ENCODE results near the gene CNNM2. TPM values are rescaled to one million over a fixed set of nuclear protein-coding genes. Genes with fewer than 3 reads are reported as not detected.
"Not testable (repeated sequence)": the region's sequence is repeated elsewhere in the genome, so short reads cannot be mapped to it uniquely, and the experiment has no call there.

CNNM2 gene
- total and polyA plus RNA-seq, 11 donors, result 1.3 to 6.3 (median 3.4) TPM

- Histone ChIP-seq H3K27ac (peak overlapping the region in 1 of 12 donors; percentile 25), H3K36me3 (peaks cover 0 to 25% (median 5%) of the 10 kb centered on the region in 9 donors), H3K9me3 (no peaks in the 10 kb centered on the region), H3K4me1 (peaks cover 10 to 53% (median 39%) of the 10 kb centered on the region in 12 donors), H3K4me3 (no peak overlapping the region), H3K27me3 (no peaks in the 10 kb centered on the region)
- WGBS, 4 donors, result 65 to 76% (median 69%) methylated on average over 9 of the region's 9 CpGs
- DNase-seq (no peak), ATAC-seq (no peak)
- intact Hi-C loops (cut with DNase I), result no loop called here
- no peak for TF ChIP-seq POLR2A (IDR thresholded peaks at IDR 0.05)
- TF ChIP-seq, protein P1, sequence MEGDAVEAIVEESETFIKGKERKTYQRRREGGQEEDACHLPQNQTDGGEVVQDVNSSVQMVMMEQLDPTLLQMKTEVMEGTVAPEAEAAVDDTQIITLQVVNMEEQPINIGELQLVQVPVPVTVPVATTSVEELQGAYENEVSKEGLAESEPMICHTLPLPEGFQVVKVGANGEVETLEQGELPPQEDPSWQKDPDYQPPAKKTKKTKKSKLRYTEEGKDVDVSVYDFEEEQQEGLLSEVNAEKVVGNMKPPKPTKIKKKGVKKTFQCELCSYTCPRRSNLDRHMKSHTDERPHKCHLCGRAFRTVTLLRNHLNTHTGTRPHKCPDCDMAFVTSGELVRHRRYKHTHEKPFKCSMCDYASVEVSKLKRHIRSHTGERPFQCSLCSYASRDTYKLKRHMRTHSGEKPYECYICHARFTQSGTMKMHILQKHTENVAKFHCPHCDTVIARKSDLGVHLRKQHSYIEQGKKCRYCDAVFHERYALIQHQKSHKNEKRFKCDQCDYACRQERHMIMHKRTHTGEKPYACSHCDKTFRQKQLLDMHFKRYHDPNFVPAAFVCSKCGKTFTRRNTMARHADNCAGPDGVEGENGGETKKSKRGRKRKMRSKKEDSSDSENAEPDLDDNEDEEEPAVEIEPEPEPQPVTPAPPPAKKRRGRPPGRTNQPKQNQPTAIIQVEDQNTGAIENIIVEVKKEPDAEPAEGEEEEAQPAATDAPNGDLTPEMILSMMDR (IDR thresholded peaks at IDR 0.05), result no peak
Measured at GRCh38 chr10:103125323-103126267, 207.5 kb downstream of the CNNM2 start.

- ATAC-seq, result no peak
- H3K4me1 ChIP-seq, result peaks cover 4 to 38% (median 25%) of the 10 kb centered on the region in 12 donors
- no peak overlapping the region for H3K4me3 ChIP-seq
- no peaks in the 10 kb centered on the region for H3K9me3 ChIP-seq
- 93 to 97% (median 95%) methylated on average over 1 of the region's 1 CpG for WGBS, 4 donors
- H3K27me3 ChIP-seq, result no peaks in the 10 kb centered on the region
- DNase-seq, result no peak
- intact Hi-C loops (cut with DNase I), result no loop called here
- peaks cover 0 to 37% (median 5%) of the 10 kb centered on the region in 9 donors for H3K36me3 ChIP-seq
- no peak for TF ChIP-seq POLR2A (IDR thresholded peaks at IDR 0.05)
- TF ChIP-seq, protein P1 (IDR thresholded peaks at IDR 0.05), result no peak
- H3K27ac ChIP-seq, result no peak overlapping the region
Measured at GRCh38 chr10:103127241-103127640, 209.1 kb downstream of the CNNM2 start.

GRCh38 chr10:103130180-103130579 lies 212.1 kb downstream of the CNNM2 start:
- H3K9me3 ChIP-seq; DNase-seq; intact Hi-C loops (cut with DNase I); ATAC-seq; H3K4me3 ChIP-seq; H3K27me3 ChIP-seq; H3K27ac ChIP-seq: not testable (repeated sequence)
- Histone ChIP-seq H3K4me1 (peaks cover 0 to 14% (median 8%) of the 10 kb centered on the region in 12 donors), H3K36me3 (peaks cover 0 to 56% (median 21%) of the 10 kb centered on the region in 9 donors)
- WGBS, 4 donors, result 74 to 84% (median 82%) methylated on average over 4 to 5 of the region's 5 CpGs

DNA sequence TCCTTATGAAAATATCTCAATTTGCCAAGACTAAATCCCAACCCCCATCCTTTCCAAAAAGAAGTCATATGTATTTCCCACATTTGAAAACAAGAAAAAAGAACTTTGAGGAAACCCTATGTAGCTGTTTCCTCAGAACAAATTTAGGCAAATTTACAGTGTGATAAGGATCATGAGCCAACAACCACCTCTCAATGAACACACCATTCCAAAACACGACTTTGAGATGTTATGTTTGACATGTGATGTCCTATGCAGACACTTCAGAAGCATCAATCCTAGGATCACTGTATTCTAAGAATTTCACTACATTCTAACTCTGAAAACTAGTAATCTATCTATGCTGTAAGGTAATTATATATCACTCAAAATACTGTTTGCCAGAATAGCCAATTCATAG lies 212.8 kb downstream of the CNNM2 start:
- intact Hi-C loops (cut with DNase I), result no loop called here
- TF ChIP-seq POLR2A (IDR thresholded peaks at IDR 0.05), result no peak
- TF ChIP-seq, protein P1 (IDR thresholded peaks at IDR 0.05), result no peak
- Histone ChIP-seq H3K4me1 (peaks cover 0 to 7% (median 2%) of the 10 kb centered on the region in 12 donors), H3K27me3 (no peaks in the 10 kb centered on the region), H3K9me3 (no peaks in the 10 kb centered on the region), H3K36me3 (peaks cover 0 to 57% (median 29%) of the 10 kb centered on the region in 9 donors), H3K27ac (no peak overlapping the region), H3K4me3 (no peak overlapping the region)
- DNase-seq (no peak), ATAC-seq (no peak)
- 64 to 82% (median 75%) methylated on average over 1 of the region's 1 CpG for WGBS, 4 donors

GRCh38 chr10:103135168-103135567 lies 217.1 kb downstream of the CNNM2 start:
- H3K27me3 ChIP-seq, H3K27ac ChIP-seq, H3K4me1 ChIP-seq, DNase-seq, ATAC-seq, H3K9me3 ChIP-seq, H3K4me3 ChIP-seq: not testable (repeated sequence)
- intact Hi-C loops (cut with DNase I), result loop anchor here in 1 of 10 donors (5.0 kb wide), 1 partner anchor 33 kb away; no protein-coding TSS in a partner anchor
- 83 to 94% (median 92%) methylated on average over 3 of the region's 3 CpGs for WGBS, 4 donors
- peaks cover 0 to 86% (median 70%) of the 10 kb centered on the region in 9 donors for H3K36me3 ChIP-seq

Data from heart left ventricle (tissue), 16 donors.